K562 (cell line): Measurements from ENCODE around the gene HSPA14. TPM values are rescaled to one million over a fixed set of nuclear protein-coding genes. Genes with fewer than 3 reads are reported as not detected.

Source experiments
- KDM4B ChIP-seq, 2 experiments: fragments of 450-650 bp in 1 of 2; sonication (generic) in 1 of 2; IDR thresholded peaks; 2 replicates each; pipeline ENCODE4 v1.6.1; 2016 to 2017; ENCODE audit warnings: borderline replicate concordance in 2 of 2, antibody characterized with exemption in 1 of 2, low read depth in 1 of 2, mild to moderate bottlenecking in 1 of 2
- RFX1 ChIP-seq: fragments of 450-650 bp; IDR thresholded peaks from 2 replicates; pipeline ENCODE4 v1.6.1; 2016; ENCODE audit warnings: mild to moderate bottlenecking, moderate library complexity
- TAF9B ChIP-seq: fragments of 450-650 bp; IDR thresholded peaks from 2 replicates; pipeline ENCODE4 v1.6.1; 2018; ENCODE audit warnings: mild to moderate bottlenecking; ENCODE audit not compliant: partially characterized antibody
- ZNF445 ChIP-seq: fragments of 250-450 bp; sonication (Bioruptor Pico); IDR thresholded peaks from 2 replicates; pipeline ENCODE4 v1.4.0; 2020; ENCODE audit warnings: low read depth, mild to moderate bottlenecking, moderate library complexity
- ZNF830 ChIP-seq: fragments of 250-450 bp; sonication (Bioruptor Pico); IDR thresholded peaks from 2 replicates; pipeline ENCODE4 v1.5.0; 2021; ENCODE audit warnings: mild to moderate bottlenecking
- polyA plus RNA-seq, 8 experiments: library from polyadenylated mRNA; depleted of rRNA in 4 of 8; stranded (reverse) in 5 of 8; unstranded in 3 of 8; fragments of >200 nt; fragmentation: Nextera tagmentation in 2 of 8; fragmentation: Illumina TruSeq in 1 of 8; extraction: Ambion mirVana in 2 of 8; extraction: Trizol in 1 of 8; gene quantifications; 2 replicates each; pipeline versions ENCODE4 v1.2.1 to v1.2.3, GENCODE V29; 2011 to 2014; ENCODE audit warnings: inconsistent platforms in 1 of 8, missing spikeins in 1 of 8
- total RNA-seq, 7 experiments: library from RNA; depleted of rRNA in 6 of 7; stranded (reverse); fragments of >200 nt in 6 of 7; fragmentation: Illumina TruSeq in 2 of 7; extraction: Trizol in 2 of 7; gene quantifications; 2 replicates each; pipeline versions ENCODE4 v1.2.1 to v1.2.3, GENCODE V29; 2011 to 2021; ENCODE audit warnings: low replicate concordance in 1 of 7
- TF ChIP-seq, protein P1 (sequence below): fragments of 250-450 bp; sonication (Bioruptor Pico); IDR thresholded peaks from 2 replicates; pipeline ENCODE4 v1.8.0; 2021; ENCODE audit warnings: moderate library complexity, mild to moderate bottlenecking, inconsistent platforms
- TF ChIP-seq, protein P2 (sequence below), 3 experiments: fragments of 200-800 bp in 1 of 3; fragments of 250-450 bp in 1 of 3; fragments of 450-650 bp in 1 of 3; sonication (Bioruptor Pico) in 1 of 3; sonication (Bioruptor generic) in 1 of 3; formaldehyde crosslinking in 1 of 3; IDR thresholded peaks; 2 replicates each; pipeline versions ENCODE4 v1.6.1 to v1.8.0; 2016 to 2022; ENCODE audit warnings: mild to moderate bottlenecking in 2 of 3, missing genetic modification characterization in 2 of 3, missing compliant biosample characterization in 1 of 3, moderate library complexity in 1 of 3
- TF ChIP-seq, protein P3 (sequence below): IDR thresholded peaks from 2 replicates; pipeline ENCODE4 v1.6.1; 2016; ENCODE audit warnings: missing genetic modification characterization, missing compliant biosample characterization

Gene HSPA14
- total and polyA plus RNA-seq, 9 of the 15 experiments (the other 6 are each of a cell fraction or from before 2014, with no cell fraction given) = 41.9 to 75.0 (median 63.2) TPM

DNA sequence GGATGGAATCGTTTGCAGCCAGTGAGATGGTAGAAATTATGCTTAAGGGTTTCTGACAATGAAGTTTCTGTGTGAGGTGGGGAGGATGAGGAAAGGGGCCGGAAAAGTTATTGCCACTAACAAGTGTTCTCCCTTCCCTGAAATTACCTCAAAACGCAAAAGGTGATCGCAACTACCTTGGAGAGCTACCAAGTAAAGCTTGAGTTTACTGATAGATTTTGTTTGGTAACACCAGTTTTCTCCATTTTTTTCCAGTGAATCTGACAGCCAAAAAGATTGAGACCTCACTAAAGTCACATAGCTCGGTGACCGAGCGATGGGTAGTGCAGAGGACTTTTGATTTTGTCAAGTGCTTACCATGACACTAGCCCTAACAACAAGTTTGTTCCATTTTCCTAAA, 42.1 kb downstream of the HSPA14 start (continued):
- TF ChIP-seq KDM4B (IDR thresholded peaks at IDR 0.05; ENCODE audit: borderline replicate concordance in 2 of 2, low read depth in 1 of 2) = no peak
- TF ChIP-seq, protein P1, sequence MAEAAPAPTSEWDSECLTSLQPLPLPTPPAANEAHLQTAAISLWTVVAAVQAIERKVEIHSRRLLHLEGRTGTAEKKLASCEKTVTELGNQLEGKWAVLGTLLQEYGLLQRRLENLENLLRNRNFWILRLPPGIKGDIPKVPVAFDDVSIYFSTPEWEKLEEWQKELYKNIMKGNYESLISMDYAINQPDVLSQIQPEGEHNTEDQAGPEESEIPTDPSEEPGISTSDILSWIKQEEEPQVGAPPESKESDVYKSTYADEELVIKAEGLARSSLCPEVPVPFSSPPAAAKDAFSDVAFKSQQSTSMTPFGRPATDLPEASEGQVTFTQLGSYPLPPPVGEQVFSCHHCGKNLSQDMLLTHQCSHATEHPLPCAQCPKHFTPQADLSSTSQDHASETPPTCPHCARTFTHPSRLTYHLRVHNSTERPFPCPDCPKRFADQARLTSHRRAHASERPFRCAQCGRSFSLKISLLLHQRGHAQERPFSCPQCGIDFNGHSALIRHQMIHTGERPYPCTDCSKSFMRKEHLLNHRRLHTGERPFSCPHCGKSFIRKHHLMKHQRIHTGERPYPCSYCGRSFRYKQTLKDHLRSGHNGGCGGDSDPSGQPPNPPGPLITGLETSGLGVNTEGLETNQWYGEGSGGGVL (CRISPR knock-in tag) = no peak
- TF ChIP-seq RFX1 = no peak
- TF ChIP-seq, protein P2, sequence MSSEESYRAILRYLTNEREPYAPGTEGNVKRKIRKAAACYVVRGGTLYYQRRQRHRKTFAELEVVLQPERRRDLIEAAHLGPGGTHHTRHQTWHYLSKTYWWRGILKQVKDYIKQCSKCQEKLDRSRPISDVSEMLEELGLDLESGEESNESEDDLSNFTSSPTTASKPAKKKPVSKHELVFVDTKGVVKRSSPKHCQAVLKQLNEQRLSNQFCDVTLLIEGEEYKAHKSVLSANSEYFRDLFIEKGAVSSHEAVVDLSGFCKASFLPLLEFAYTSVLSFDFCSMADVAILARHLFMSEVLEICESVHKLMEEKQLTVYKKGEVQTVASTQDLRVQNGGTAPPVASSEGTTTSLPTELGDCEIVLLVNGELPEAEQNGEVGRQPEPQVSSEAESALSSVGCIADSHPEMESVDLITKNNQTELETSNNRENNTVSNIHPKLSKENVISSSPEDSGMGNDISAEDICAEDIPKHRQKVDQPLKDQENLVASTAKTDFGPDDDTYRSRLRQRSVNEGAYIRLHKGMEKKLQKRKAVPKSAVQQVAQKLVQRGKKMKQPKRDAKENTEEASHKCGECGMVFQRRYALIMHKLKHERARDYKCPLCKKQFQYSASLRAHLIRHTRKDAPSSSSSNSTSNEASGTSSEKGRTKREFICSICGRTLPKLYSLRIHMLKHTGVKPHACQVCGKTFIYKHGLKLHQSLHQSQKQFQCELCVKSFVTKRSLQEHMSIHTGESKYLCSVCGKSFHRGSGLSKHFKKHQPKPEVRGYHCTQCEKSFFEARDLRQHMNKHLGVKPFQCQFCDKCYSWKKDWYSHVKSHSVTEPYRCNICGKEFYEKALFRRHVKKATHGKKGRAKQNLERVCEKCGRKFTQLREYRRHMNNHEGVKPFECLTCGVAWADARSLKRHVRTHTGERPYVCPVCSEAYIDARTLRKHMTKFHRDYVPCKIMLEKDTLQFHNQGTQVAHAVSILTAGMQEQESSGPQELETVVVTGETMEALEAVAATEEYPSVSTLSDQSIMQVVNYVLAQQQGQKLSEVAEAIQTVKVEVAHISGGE (CRISPR knock-in tag; IDR thresholded peaks at IDR 0.05) = no peak
- TF ChIP-seq TAF9B = no peak
- no peak for TF ChIP-seq ZNF830 (CRISPR knock-in tag)
- TF ChIP-seq ZNF445 = no peak
- TF ChIP-seq, protein P3, sequence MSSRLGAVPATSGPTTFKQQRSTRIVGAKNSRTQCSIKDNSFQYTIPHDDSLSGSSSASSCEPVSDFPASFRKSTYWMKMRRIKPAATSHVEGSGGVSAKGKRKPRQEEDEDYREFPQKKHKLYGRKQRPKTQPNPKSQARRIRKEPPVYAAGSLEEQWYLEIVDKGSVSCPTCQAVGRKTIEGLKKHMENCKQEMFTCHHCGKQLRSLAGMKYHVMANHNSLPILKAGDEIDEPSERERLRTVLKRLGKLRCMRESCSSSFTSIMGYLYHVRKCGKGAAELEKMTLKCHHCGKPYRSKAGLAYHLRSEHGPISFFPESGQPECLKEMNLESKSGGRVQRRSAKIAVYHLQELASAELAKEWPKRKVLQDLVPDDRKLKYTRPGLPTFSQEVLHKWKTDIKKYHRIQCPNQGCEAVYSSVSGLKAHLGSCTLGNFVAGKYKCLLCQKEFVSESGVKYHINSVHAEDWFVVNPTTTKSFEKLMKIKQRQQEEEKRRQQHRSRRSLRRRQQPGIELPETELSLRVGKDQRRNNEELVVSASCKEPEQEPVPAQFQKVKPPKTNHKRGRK (tag) = no peak
